GM18951 (cell line): ENCODE measurements around the gene KIN.
"Not testable (repeated sequence)": the region's sequence is repeated elsewhere in the genome, so short reads cannot be mapped to it uniquely, and the experiment has no call there.

ENCODE experiments used
- POLR2A ChIP-seq: IDR thresholded peaks from 4 replicates; pipeline ENCODE4 v1.6.1; 2011; ENCODE audit warnings: mild to moderate bottlenecking; ENCODE audit not compliant: insufficient read length, insufficient read depth; ENCODE audit errors: extremely low read depth
- in situ Hi-C: fragments of 300-500 bp; cut with MboI; formaldehyde crosslinking; loops from one replicate; pipeline ENCODE4 v1.12.0; 2022; ENCODE audit warnings: low sequenced_read_pairs, mixed read lengths, inconsistent platforms; ENCODE audit not compliant: unreplicated experiment

The KIN gene

DNA sequence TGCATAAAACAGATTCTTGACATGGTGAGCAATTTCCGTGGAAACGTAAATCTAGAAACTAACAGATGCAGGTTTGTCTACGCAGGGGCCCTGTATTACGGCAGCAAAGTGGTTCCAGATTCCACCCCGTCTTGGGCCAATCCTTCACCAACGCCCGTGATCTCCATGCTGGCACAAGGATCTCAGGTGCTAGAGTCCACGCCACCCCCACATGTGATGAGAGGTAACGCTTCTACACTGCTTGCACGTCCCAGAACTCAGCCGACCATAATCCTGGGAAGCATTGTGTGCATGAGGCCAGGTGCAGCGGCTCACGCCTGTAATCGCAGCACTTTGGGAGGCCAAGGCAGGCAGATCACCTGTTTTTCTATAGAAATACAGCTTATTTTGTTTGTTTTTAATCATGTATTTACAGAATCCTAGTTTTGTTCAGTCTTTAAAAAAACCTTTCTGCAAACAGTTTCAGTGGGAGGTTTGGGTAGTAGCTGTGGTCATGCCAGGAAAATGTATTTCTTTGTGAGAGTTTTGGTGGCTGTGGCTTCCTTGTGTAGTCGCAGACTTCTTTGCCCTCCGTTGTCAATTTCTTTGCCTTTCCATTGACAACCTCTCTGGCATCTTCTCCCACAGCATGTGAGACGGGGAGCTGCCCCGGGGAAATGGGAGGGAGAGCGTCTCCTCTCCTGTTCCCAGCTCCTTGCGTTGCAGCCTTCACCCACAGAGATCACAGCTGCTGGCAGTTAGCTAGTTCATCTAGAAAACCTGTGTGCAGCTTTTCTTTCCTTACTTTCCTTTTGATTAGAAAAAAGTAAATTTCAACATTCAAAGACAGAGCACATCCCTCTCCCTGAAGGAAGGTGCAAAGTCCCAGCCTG, 49.0 kb downstream of the KIN start:
- in situ Hi-C loops, result no loop called here
- no peak for TF ChIP-seq POLR2A

DNA sequence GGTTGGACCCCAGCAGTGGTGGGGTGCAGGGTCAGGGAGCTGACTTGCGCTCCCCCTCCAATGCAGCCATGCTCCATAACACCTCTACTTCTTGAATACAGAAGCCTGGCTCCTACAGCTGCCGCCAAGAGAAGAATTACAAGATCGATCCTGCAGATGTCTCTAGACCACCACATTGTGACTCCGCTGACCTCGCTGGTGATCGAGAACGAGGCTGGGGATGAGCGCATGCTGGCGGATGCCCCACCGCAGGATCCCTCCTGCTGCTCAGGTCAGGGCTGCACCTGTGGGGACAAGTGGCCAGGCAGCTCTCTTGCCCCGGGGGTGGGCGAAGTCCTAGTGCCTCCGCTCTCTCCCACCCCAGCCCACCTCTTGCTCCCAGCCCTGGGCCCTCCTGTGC, 53.0 kb downstream of the KIN start:
- in situ Hi-C loops, result no loop called here
- TF ChIP-seq POLR2A, result no peak

DNA sequence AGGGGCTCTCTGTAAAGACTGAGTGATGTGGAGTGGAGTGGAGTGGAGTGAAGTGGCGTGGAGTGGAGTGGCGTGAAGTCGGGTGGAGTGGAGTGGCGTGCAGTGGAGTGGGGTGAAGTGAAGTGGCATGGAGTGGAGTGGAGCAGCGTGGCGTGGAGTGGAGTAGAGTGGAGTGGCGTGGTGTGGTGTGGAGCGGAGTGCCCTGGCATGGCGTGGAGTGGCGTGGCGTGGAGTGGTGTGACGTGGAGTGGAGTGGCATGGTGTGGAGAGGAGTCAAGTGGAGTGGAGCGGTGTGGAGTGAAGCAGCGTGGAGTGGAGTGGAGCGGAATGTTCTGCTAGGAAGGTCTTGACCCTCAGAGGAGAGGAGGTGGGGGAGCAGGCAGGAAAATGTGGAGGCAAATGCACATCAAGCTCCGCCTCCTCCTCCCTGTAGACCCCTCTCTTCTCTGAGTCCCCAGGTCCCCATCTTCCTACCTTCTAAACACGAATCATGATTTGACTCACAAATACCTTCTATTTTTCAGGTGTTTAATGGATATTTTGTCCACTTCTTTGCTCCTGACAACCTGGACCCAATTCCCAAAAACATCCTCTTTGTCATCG, 64.8 kb downstream of the KIN start:
- TF ChIP-seq POLR2A, result no peak
- in situ Hi-C loops, result no loop called here

DNA sequence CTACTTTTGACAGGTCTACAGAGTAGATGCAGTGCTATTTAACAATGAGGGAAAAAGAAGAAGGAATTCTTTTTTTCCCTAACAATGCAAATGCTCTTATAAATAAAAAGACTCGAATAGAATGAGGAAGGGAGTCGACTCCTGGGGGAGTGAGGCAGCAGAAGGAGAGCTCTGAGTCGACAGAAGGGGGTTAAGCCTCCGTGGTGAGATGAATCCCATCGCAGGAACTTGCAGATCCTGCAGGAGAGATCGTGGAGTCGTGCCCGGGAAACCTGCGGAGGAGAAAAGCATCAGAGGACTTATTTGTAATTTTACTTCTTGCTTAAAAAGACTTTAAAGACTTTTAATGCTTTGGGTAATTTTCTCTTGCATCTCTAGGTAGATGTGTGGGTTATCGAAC, 67.3 kb downstream of the KIN start:
- in situ Hi-C loops, result no loop called here
- TF ChIP-seq POLR2A, result no peak

DNA sequence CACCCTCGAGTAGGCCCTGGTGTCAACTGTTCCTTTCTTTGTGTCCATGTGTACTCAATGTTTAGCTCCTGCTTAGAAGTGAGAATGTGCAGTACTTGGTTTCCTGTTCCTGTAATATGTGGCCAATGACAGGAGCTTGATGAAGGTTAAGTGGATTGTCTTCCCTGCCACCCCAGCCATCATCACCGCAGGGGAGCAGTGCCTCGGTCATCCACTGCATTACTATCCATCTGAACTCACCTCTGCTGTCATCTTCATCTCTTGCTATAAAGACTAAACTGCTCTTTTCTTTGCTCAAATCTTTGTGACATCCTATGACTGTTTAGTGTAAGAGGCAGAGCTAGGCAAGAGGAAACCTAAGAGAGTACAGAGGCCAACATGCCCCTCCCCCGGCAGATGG, 69.1 kb downstream of the KIN start:
- in situ Hi-C loops, result no loop called here
- TF ChIP-seq POLR2A, result no peak

DNA sequence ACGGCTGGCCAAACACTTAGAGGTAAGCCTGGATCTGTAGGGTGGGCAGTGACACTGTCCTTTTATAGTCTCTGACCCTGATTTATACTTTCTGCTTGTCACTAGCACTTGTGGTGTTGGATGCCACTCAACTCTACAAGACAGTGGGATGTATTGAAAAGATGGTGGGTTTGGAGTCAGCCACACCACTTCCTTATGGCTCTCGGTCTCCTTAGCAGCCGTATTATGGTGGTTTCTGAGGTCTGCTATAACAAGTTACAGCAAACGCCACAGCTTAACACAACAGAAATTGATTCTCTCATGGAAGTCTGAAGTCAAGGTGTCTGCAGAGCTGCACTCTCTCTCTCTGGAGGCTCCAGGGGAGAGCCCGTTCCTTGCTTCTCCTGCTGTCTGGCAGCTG, 70.0 kb downstream of the KIN start:
- in situ Hi-C loops, result no loop called here
- no peak for TF ChIP-seq POLR2A

DNA sequence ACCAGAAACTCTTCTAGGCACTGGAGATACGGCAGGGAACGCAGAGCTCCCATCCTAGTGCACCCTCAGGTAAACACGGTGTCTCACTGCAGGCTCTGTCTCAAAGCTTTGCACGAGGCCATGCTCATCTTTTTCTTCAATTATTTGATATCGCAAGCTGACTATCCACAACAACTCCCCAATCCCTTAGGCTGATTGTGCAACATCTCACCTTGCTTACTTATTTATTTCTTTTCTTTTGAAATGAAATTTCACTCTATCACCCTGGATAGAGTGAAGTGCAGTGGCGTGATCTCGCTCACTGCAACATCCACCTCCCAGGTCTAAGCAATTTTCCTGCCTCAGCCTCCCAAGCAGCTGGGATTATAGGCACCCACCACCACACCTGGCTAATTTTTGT, 72.3 kb downstream of the KIN start:
- in situ Hi-C loops, result no loop called here
- TF ChIP-seq POLR2A, result no peak

DNA sequence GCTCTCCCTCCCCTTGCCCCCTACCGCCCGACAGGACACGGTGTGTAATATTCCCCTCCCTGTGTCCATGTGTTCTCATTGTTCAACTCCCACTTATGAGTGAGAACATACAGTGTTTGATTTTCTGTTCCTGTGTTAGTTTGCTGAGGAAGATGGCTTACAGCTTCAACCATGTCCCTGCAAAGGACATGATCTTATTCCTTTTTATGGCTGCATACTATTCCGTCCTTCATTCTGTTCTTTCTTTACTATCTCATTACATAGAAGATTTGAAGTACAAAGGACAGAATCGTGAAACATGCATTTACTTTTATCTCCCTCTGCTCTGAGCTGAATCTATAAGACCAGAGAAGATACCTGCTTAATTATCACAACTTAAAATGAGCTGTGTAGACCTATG, 76.7 kb downstream of the KIN start:
- in situ Hi-C loops, result not testable (repeated sequence)

DNA sequence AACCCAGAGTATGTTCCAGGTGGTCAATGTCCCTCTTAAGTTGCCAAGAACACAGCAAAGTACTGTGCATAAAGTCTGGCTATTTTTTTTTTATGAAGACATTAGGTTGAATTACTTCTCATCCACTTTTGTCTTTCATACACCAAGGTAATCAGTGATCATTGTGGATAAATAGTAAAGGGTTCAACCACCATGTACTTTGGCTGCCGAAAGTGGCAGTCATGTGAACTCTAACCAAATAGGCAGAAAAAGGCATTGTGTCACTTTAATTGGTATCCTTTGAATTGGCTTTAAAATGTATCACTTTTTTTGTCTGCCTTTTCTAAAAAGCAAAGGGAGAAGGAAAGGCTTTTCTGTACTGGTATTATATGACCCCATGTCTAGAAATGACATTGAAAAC, 77.3 kb downstream of the KIN start:
- in situ Hi-C loops, result no loop called here
- no peak for TF ChIP-seq POLR2A

DNA sequence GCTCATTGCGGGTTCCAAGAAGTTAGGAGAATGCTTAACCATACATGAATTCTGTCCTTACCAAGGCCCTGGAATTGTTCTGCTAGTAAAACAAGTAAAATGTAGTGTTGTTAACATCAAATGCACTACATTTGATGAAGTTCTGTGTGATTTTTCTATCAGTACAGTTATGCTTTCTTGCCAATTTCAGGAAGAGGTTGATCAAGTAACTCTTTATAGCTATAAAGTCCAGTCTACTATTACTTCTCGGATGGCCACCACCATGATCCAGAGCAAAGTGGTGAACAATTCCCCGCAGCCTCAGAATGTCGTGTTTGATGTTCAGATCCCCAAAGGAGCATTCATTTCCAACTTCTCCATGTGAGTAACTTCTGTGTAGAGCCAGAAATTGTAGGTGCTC, 79.0 kb downstream of the KIN start:
- no peak for TF ChIP-seq POLR2A
- in situ Hi-C loops, result no loop called here

DNA sequence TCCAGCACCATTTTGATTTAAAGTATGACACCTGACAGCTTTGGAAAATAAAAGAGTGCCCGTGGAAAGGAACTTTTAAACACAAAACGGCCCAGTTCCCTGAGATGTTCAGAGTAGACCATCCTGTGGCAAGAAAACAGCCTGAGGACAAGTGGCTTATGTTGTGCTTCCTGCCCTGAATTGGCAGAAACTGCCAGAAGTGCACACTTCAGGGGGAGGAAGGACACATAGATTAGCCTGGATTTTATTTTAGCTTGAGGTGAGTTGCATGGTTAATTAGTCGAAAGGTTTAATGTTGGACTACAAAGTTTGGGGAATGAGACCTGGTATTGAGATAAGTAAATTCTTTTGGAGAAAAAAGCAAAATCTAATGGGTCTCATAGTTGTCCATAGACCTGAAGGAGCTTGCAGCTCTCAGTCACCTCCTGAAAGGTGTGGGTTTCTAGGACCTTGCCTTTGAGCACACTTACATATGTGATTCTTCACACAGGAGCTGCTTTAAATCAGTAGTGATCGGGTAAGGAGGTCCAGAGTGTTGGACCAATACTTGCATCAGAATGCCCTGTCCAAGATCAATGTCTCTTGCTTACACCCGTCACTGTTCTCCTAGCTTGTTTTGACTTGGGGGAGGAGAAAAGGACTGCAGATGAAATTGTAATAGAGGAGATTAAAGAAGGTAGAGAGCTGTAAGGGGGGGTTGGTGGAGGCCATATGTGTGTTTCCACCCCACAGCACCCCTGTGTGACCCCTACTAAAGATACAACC, 79.8 kb downstream of the KIN start:
- in situ Hi-C loops, result no loop called here
- no peak for TF ChIP-seq POLR2A

DNA sequence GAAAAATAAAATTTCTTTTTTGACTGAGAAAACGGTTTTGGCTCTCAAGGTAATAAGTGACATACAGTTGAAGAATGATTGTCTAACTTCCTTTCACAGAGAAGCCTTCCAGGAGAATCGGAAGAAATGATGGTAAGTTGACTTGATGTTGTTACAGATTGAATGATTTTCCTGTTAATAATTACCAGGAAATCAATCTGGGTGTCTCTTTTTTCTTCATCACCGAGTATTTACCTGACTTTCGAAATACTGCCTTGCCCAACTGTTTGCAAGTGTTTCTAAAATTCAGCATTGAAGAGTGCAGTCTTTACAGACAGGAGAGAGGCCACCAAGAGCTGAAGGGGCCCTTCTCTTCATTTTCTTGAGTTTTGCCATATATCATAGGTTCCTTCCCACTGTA, 80.7 kb downstream of the KIN start:
- TF ChIP-seq POLR2A, result no peak
- in situ Hi-C loops, result no loop called here

DNA sequence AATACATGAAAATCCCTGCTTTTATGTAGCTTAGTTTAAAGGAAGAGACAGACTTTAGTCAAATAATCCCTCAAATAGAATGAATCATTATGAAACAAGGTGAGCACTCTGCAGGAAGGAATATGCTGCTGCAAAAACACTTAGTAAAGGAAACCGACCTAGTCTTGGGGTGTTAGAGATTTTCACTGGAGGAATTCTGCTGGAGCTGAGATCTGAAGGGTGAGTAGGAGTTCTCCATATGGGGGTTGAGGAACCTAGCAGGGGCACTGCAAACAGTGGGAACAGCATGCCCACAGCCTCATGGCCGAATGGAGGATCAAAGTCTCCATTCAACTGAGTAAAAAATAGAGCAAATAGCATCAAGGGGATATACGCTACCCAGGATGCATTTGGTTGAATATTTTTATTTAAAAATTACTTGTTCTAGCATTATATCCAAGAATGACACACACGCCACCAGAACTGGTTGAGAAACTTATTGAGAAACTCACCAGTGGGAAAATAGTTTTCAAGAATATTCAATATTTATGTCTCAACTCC, 81.2 kb downstream of the KIN start:
- in situ Hi-C loops, result no loop called here
- TF ChIP-seq POLR2A, result no peak

DNA sequence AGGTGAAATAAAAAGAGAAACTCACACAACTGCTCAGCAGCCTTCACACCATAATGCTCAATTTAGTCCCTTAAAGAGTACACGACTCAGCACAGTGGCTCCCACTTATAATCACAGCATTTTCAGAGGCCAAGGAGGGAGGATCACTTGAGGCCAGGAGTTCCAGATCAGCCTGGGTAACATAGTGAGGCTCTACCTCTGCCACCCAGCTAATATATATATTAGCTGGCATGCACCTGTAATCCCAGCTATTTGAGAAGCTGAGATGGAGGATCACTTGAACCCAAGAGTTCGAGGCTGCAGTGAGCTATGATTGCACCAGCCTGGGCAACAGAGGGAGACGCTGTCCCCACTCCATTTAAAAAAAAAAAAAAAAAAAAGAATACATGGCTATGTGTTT, 82.5 kb downstream of the KIN start:
- TF ChIP-seq POLR2A, result no peak
- in situ Hi-C loops, result no loop called here
